Inflammatory macrophage treated with lipopolysaccharide for 1 hour (primary cell): ENCODE measurements around the gene HIVEP3.

Experiments used
- DNase-seq, 2 donors: peaks; one replicate each; pipeline ENCODE4 v3.0.0-alpha.2; 2020 to 2022

HIVEP3 gene

GRCh38 chr1:41525891-41526587, 392.7 kb downstream of the HIVEP3 start:
- no peak for DNase-seq

GRCh38 chr1:41524676-41525675, 393.7 kb downstream of the HIVEP3 start:
- DNase-seq = no peak

DNA sequence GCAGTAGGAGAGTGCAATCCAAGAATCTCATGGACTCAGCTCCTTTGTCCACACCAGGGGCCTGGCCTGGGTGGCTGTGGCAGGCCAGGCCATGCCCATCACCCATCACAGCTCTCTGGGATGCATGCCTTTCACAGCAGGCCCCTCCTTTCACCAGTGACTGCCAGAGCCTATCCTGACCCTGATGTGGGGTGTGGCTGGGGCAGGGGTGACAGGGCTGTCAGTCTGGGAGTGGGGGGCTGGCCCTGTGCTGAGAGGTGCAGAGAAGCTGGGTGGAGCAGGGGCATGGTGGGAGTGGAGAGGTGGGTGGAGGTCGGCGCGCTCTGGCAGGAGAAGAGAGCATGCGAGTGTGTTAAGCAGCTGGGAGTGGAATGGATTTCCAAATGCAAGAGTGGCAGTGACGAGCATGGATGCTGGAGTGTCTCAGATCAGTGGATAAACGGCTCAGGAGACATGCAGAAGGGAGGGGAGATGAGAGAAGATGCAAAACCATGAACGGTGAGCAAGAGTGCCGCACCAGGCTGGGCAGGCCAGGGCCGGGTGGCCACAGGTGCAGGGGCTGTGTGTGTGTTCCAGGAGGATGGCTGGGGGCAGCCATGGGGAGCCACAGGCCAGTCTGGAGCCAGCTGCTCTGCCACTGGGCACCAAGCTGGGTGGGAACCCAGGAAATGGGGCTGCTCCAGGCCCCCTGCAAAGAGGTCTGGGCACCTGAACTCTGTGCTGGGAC, 394.6 kb downstream of the HIVEP3 start:
- DNase-seq = no peak

DNA sequence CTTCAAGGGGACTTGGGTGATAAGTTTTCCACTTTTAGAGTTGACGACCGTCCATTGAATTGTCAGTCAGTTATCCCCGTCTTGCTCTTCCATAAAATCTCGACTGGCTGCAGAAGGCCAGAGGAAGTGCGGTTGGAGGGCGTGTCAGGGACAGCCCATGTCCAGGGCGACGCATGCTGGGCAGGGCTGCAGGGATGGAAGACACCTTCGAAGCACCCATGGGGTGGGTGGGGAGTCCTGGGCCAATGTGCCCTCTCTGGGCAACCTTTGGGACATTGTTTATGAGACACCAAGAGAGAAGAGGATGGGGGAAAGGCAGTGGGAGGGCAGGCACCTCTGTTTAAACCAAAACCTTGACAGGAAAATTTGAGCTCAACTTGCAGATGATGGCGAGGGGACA, 395.7 kb downstream of the HIVEP3 start:
- DNase-seq = no peak

DNA sequence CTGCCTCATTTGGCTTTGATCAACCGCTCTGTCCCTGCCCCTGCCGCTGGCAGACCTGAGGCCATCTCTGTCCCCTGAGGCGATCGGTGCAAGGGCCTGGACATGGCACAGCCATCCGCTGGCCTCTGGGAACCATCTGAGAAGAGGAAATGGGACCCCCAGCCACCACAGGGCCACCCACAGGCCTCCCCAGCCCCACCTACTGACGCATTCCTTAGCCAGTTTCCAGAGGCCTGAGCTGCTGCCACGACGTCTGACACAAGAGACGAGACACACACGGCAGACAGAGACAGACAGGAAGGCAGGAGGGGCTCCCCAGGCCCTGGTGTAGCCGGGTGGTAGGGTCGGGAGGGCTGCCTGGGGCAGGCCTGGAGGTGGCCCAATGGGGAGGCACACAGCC, 397.0 kb downstream of the HIVEP3 start:
- no peak for DNase-seq

DNA sequence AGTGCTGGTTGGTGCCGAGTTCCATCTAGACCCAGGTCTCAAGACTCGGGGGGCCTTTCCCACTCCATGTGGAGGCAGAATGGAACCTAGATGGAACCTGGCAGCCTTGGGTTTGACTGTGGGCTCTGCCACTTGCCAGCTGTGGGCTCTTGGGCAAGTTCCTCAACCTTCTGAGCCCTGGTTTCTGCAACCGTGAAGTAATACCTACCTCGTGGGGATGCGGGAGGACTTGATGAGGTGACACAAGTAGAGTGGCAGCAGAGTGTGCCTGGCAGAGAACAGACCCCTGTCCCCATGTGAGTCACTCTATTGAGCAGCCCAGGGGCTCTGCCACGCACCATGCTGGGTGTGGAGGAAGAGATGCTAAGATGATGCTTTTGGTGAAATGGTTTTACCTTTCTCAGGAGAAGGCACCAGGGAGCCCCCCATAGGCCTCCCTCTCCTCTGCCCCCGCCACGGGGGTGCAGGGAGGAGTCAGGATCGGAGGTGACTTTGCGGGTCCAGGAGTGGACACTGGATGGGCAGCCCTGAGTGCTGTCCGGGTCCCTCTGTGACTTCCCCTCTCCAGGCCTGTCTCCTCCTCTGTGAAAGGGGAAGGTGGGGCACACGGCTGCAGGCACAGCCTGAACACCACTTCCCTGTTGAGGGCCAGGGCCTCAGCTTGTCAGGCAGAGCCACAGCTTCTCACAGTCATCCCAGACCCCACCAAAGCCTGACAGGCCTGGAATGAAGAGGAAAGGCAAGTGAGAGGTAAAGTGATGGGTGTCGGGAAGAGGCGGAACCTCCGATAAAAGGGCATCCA, 397.6 kb downstream of the HIVEP3 start:
- no peak for DNase-seq

- DNase-seq = no peak
These were observed 399.1 kb downstream of the HIVEP3 start for GRCh38 chr1:41519667-41520066.

GRCh38 chr1:41518471-41518870, 400.3 kb downstream of the HIVEP3 start:
- no peak for DNase-seq

DNA sequence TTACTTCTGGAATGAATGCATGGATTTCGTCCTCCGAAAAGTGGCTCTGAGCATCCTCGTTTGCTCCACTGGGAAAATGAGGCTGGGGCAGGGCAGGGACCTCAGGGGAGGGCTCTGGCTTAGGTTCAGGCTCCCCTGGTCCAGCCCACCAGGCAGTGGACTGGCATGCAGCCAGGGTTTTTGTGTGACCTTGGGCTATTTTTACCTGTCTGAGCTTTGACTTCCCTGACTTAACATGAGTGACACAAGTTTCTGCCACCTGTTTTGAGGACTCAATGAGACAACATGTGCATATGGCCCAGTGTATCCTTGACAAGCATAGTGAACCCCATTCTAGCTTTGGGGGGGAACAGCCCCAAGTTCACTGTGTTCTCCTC, 401.7 kb downstream of the HIVEP3 start:
- DNase-seq = no peak

DNA sequence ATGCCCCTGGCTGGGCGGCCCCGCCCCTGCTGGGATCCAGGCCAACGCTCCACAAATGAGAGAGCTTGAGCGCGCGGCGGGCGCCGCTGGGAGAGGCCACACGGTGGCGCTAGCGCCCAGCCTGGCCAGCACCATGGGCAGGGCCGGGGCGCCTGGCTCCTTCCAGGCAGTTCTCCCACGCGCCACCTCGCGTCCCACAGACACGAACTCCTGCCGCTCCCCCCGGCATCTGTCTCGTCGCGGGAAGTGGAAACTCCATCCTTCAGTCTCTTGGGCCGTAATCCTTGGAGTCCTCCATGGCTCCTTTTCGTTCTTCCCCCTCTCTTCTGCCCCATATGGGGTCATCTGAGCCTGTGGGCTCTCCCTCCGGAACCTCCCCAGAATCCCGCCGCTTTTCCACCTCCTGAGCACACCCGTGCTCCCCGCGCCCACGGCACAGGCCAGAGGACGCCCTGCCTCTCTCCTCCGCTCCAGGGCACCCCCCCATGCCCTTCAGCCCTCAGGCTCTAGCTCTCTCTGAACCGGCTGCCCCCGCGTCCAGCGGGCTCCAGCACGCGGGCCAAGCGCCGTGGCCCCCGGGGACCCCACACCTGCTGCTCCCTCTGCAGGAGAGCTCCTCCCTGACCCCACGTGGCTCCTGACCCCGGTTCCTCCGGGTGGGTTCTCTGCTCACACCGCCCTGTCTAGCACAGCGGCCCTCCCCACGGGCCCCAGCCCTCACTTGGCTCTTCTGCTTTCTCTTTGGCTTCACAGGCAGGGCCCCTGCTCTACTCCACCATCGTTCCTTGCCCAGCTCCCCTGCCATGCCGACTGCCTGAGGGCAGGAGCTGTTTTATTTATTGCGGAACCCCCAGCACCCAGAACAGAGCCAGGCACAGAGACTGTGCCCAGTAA, 402.3 kb downstream of the HIVEP3 start:
- peak; percentile 40 to 82 for DNase-seq

DNA sequence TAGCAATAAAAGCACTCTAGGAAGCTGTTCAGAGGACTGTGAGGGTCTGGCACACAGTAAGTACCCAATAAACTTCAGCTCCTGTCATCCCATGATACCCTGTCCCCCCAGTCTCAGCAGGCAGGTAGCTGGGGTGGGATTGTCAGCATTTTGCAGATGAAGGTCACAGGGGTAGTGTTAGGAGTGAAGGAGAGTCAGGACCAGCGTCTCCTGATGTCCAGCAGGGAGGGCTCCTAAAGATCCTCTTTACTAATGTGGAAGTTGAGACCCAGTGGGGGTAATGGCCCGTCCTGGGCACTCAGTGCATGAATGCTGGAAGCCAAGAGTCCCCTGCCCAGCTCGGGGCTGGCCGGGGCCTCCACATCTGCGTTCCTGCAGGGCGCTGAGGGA, 402.9 kb downstream of the HIVEP3 start:
- DNase-seq = no peak

GRCh38 chr1:41515131-41515678, 403.5 kb downstream of the HIVEP3 start:
- DNase-seq = no peak

GRCh38 chr1:41514381-41514780, 404.3 kb downstream of the HIVEP3 start:
- no peak for DNase-seq

DNA sequence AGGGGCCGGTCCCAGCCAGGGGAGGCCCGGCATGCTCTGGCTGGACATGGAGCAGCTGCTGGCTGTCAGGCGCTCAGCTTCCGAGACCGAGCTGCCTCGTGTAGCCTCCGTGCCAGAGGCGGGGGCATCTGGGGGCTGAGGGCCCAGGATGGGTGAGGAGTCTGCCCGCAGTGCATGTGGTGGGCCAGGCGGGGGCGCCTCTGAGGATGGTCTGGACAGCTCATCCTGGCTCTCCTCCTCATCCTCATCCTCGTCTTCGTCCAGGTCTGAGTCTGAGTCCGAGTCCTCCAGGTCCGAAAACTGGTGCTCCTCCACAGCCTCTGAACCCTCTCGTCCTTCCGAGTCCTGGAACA, 405.4 kb downstream of the HIVEP3 start:
- DNase-seq = no peak

GRCh38 chr1:41512701-41513382, 405.9 kb downstream of the HIVEP3 start:
- DNase-seq = no peak

- no peak for DNase-seq
These were observed 407.5 kb downstream of the HIVEP3 start for GRCh38 chr1:41511239-41511540.

DNA sequence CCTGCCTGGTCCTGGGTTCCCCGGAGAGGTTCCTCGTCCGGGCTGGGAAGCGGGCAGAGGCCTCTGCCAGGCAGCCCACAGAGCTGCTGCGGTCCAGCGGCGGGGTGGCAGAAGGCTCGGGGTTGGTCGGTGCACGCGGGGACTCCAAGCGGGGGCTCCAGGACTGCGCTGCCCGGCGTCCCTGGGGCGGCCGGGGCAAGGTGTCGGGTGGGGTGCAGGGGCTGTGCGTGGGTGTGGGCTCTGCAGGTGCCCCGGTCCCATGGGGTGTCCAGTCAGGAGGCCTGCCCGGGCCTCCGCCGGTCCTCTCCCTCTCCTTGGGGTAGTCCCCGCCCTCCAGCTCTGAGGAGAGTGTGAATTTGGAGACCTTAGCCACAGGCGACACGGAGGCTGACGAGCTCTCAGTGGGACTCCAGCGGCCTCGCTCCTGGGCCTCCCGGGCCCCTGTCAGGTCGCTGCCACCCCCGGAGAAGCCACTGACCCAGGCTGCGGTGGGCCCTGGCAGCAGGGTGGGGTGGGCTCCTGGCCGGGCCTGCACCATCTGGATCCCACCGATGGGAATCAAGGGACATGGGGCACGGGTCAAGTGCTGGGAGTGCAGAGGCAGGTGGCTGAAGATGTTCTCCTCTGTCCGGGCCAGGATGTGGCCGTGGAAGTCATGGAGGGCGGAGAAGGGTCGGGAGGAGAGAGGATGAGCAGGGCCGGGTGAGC, 408.0 kb downstream of the HIVEP3 start:
- DNase-seq = no peak

DNA sequence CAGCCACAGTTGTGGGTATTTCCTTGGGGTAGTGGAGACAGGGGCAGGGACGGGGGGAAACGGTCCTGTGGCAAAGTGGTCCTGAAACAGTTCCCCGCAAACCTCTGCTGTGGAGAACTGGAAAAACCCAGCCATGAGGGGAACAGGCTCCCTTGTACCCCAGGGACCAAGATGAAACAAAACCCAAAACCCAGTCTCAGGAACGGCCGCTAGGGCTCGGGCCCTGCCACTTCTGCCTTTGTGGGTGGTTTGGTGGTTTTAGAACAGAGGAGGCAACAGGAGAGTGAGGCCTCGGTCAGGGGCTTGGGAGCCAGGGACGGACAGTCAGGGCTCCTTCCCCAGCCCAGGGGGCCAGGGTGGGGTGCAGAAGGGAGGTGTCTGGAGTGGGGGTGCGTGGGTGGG, 409.5 kb downstream of the HIVEP3 start:
- DNase-seq = no peak

- no peak for DNase-seq
These were observed 410.4 kb downstream of the HIVEP3 start for GRCh38 chr1:41508290-41508689.

- no peak for DNase-seq
These were observed 410.9 kb downstream of the HIVEP3 start for GRCh38 chr1:41507836-41508235.
